Smooth muscle cell (in vitro differentiated cells): ENCODE measurements around the gene SQOR. TPM values are rescaled to one million over a fixed set of nuclear protein-coding genes. Genes with fewer than 3 reads are reported as not detected.

ENCODE experiments used
- DNase-seq: peaks from one replicate; lab custom pipeline; 2025; ENCODE audit not compliant: unreplicated experiment; lab: John Stamatoyannopoulos, UW
- H2AFZ ChIP-seq: fragments of 200-600 bp; sonication (generic); 2 replicates; pipeline ENCODE4 v1.6.0; 2016; ENCODE audit warnings: antibody characterized with exemption, low read depth, mild to moderate bottlenecking
- H3F3A ChIP-seq: fragments of 200-600 bp; sonication (generic); 2 replicates; pipeline ENCODE4 v1.6.0; 2017; ENCODE audit warnings: antibody characterized with exemption, low read depth
- H3K27ac ChIP-seq: fragments of 200-600 bp; sonication (generic); 2 replicates; pipeline ENCODE4 v1.5.1; 2016; ENCODE audit warnings: low read depth, mild to moderate bottlenecking
- H3K27me3 ChIP-seq: fragments of 200-600 bp; sonication (generic); 2 replicates; pipeline ENCODE4 v1.6.1; 2016; ENCODE audit warnings: low read depth, mild to moderate bottlenecking
- H3K36me3 ChIP-seq: fragments of 200-600 bp; sonication (generic); 2 replicates; pipeline ENCODE4 v1.5.1; 2016; ENCODE audit warnings: low read depth
- H3K4me1 ChIP-seq: fragments of 200-600 bp; sonication (generic); 2 replicates; pipeline ENCODE4 v1.5.1; 2016; ENCODE audit warnings: low read depth
- H3K4me2 ChIP-seq: fragments of 200-600 bp; sonication (generic); 2 replicates; pipeline ENCODE4 v1.6.0; 2016; ENCODE audit warnings: mild to moderate bottlenecking
- H3K4me3 ChIP-seq: fragments of 200-600 bp; sonication (generic); 2 replicates; pipeline ENCODE4 v1.5.1; 2016; ENCODE audit warnings: mild to moderate bottlenecking
- H3K79me2 ChIP-seq: fragments of 200-600 bp; sonication (generic); 2 replicates; pipeline ENCODE4 v1.6.0; 2016; ENCODE audit warnings: low read depth, mild to moderate bottlenecking
- H3K9ac ChIP-seq: fragments of 200-600 bp; sonication (generic); 2 replicates; pipeline ENCODE4 v1.6.0; 2016; ENCODE audit warnings: low read depth
- H3K9me3 ChIP-seq: fragments of 200-600 bp; sonication (generic); replicated peaks from 2 replicates; pipeline ENCODE4 v1.5.1; 2016; ENCODE audit warnings: low read depth
- H4K20me1 ChIP-seq: fragments of 200-600 bp; sonication (generic); 2 replicates; pipeline ENCODE4 v1.6.0; 2016; ENCODE audit warnings: low read depth
- WGBS: methylation state at CpG from one replicate; pipeline ENCODE4 v1.1.7; 2016; ENCODE audit warnings: low lambda C conversion rate; 5-methylcytosine and 5-hydroxymethylcytosine counted together
- polyA plus RNA-seq: library from polyadenylated mRNA; unstranded; fragments of >200 nt; fragmentation: Nextera tagmentation; extraction: Ambion mirVana; gene quantifications from 2 replicates; pipeline ENCODE4 v1.2.1, GENCODE V29; 2016
- total RNA-seq: library from RNA; depleted of rRNA; stranded (reverse); fragments of >200 nt; gene quantifications from 2 replicates; pipeline ENCODE4 v1.2.3, GENCODE V29; 2014
- TF ChIP-seq, protein P1 (sequence below): fragments of 200-600 bp; sonication (generic); IDR thresholded peaks from 2 replicates; pipeline ENCODE4 v1.5.1; 2017; ENCODE audit warnings: borderline replicate concordance, mild to moderate bottlenecking, antibody characterized with exemption; ENCODE audit not compliant: insufficient read depth, poor library complexity, severe bottlenecking

SQOR gene
- total and polyA plus RNA-seq, 2 experiments from 2014 or later = 9.4 to 9.9 TPM

- no peak for DNase-seq
- 68% methylated on average over 3 of the region's 3 CpGs for WGBS
- Histone ChIP-seq H3K27me3 (no peaks in the 10 kb centered on the region), H3K9ac (no peak overlapping the region), H2AFZ (no peak overlapping the region), H3K36me3 (no peaks in the 10 kb centered on the region), H3K4me2 (no peak overlapping the region), H3K9me3 (no peaks in the 10 kb centered on the region), H3K4me1 (no peaks in the 10 kb centered on the region), H3K4me3 (no peak overlapping the region), H3K79me2 (no peaks in the 10 kb centered on the region), H3K27ac (no peak overlapping the region), H3F3A (no peaks in the 10 kb centered on the region), H4K20me1 (no peaks in the 10 kb centered on the region)
- TF ChIP-seq, protein P1, sequence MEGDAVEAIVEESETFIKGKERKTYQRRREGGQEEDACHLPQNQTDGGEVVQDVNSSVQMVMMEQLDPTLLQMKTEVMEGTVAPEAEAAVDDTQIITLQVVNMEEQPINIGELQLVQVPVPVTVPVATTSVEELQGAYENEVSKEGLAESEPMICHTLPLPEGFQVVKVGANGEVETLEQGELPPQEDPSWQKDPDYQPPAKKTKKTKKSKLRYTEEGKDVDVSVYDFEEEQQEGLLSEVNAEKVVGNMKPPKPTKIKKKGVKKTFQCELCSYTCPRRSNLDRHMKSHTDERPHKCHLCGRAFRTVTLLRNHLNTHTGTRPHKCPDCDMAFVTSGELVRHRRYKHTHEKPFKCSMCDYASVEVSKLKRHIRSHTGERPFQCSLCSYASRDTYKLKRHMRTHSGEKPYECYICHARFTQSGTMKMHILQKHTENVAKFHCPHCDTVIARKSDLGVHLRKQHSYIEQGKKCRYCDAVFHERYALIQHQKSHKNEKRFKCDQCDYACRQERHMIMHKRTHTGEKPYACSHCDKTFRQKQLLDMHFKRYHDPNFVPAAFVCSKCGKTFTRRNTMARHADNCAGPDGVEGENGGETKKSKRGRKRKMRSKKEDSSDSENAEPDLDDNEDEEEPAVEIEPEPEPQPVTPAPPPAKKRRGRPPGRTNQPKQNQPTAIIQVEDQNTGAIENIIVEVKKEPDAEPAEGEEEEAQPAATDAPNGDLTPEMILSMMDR = no peak
Measured at GRCh38 chr15:45674677-45675076, 39.8 kb downstream of the SQOR start.

DNA sequence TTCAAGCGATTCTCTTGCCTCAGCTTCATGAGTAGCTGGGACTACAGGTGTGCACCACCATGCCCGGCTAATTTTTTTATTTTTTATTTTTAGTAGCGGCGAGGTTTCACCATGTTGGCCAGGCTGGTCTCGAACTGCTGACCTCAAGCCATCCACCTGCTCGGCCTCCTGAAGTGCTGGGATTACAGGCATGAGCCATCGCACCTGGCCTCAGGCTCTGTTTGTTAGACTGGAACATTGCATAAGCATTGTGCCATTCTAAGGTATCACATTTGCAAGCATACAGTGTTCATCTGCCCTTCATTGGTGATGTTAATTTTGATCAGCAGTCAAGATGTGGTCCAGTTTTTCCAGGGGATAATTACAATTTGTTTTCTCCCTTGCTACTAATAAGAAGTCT is 43.0 kb downstream of the SQOR start:
- Histone ChIP-seq H3K4me2 (no peak overlapping the region), H3K9me3 (no peaks in the 10 kb centered on the region), H3K27ac (no peak overlapping the region), H3K4me1 (no peaks in the 10 kb centered on the region), H3K4me3 (no peak overlapping the region), H3K9ac (no peak overlapping the region), H3K27me3 (no peaks in the 10 kb centered on the region), H4K20me1 (no peaks in the 10 kb centered on the region), H2AFZ (no peak overlapping the region), H3K79me2 (no peaks in the 10 kb centered on the region), H3K36me3 (no peaks in the 10 kb centered on the region), H3F3A (no peaks in the 10 kb centered on the region)
- DNase-seq = no peak
- TF ChIP-seq, protein P1 = no peak
- WGBS = 93% methylated on average over 7 of the region's 7 CpGs

- Histone ChIP-seq H3F3A (no peaks in the 10 kb centered on the region), H3K36me3 (no peaks in the 10 kb centered on the region), H3K4me1 (no peaks in the 10 kb centered on the region), H3K4me3 (no peak overlapping the region), H3K27ac (no peak overlapping the region), H4K20me1 (no peaks in the 10 kb centered on the region), H3K27me3 (no peaks in the 10 kb centered on the region), H3K9me3 (no peaks in the 10 kb centered on the region), H3K9ac (no peak overlapping the region), H3K4me2 (no peak overlapping the region), H2AFZ (no peak overlapping the region), H3K79me2 (no peaks in the 10 kb centered on the region)
- DNase-seq = no peak
- WGBS = 65% methylated on average over 4 of the region's 4 CpGs
- TF ChIP-seq, protein P1 = no peak
Measured at GRCh38 chr15:45678459-45679178, 43.8 kb downstream of the SQOR start.

GRCh38 chr15:45684533-45684932 is 49.7 kb downstream of the SQOR start:
- Histone ChIP-seq H3K27ac (no peak overlapping the region), H2AFZ (no peak overlapping the region), H3K4me1 (no peaks in the 10 kb centered on the region), H3K79me2 (no peaks in the 10 kb centered on the region), H3K36me3 (no peaks in the 10 kb centered on the region), H3K4me2 (no peak overlapping the region), H3K9ac (no peak overlapping the region), H4K20me1 (no peaks in the 10 kb centered on the region), H3K9me3 (no peaks in the 10 kb centered on the region), H3K4me3 (no peak overlapping the region), H3F3A (no peaks in the 10 kb centered on the region), H3K27me3 (no peaks in the 10 kb centered on the region)
- TF ChIP-seq, protein P1 = no peak
- DNase-seq = no peak
- WGBS = 81% methylated on average over 2 of the region's 2 CpGs
